HG03469 (cell line): Measurements from ENCODE around the gene F2RL1.
"Not testable (repeated sequence)": the region's sequence is repeated elsewhere in the genome, so short reads cannot be mapped to it uniquely, and the experiment has no call there.

Experiments used
- ATAC-seq: cut with Tn5 transposase; IDR thresholded peaks from one replicate; pipeline ENCODE4 v1.9.1; 2021; ENCODE audit warnings: mild to moderate bottlenecking, moderate library complexity, moderate number of reproducible peaks; ENCODE audit not compliant: unreplicated experiment

Gene F2RL1

DNA sequence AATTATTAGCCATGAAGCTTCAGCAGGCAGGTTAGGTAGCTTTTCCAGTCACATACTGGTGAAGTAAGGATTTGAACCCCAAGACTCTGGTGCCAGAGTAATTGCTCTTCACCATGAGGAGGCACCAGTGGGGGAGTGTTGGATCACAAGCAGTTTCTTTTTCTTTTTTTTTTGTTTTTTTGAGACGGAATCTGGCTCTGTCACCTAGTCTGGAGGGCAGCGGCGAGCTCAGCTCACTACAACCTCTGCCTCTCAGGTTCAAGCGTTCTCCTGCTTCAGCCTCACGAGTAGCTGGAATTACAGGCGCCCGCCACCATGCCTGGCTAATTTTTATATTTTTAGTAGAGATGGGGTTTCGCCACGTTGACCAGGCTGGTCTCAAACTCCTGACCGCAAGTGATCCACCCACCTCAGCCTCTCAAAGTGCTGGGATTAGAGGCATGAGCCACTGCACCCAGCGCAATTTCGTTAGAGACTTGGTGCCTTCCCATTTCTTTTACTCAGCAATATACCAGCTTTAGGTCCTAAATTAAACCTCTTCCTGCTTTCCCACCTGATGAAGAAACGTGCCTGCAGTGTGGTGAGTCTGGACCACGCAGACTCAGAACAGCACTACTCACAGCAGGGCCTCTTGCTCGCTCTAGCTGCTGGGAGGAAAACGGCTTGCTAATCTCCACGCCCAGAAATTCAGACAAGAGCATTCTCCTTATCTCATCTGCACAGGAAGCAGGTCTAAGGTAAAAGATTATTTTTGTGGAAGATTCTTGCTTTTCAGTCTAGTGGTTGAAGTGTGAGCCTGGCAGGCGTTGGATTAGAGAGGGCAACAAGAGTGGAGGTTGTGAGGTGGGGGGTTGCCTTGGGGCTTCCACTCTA, 30.8 kb downstream of the F2RL1 start, which contains the start of gene S100Z:
TSS of gene S100Z (plus strand) at position 596 of the 873 bp plus-strand sequence. CDS start 25,346 bp downstream, outside the sequence.
- no peak for ATAC-seq

DNA sequence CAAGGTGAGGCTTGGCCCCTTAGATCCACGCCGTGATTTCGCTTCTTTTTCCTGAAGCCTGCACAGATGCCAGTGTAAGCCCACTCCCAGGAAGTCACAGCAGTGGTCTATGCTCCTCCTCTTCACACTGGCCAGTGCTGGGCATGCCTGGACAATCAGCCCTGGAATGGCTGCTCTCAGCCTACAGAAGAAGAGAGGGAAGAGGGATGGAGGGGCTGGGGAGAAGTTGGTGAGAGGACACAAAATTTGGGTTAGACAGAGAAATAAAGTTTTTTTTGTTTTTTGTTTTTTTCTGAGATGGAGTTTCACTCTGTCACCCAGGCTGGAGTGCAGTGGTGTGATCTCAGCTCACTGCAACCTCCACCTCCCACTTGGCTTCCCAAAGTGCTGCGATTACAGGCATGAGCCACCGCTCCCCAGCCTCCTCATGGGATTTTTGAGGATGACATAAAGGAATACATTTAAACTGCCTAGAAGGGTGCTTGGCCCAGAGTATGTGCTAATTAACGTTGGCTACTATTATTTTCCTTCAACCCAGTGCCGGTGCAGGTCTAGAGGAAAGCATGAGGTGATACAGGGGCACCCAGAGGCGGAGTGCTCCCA, 31.8 kb downstream of the F2RL1 start:
- no peak for ATAC-seq

DNA sequence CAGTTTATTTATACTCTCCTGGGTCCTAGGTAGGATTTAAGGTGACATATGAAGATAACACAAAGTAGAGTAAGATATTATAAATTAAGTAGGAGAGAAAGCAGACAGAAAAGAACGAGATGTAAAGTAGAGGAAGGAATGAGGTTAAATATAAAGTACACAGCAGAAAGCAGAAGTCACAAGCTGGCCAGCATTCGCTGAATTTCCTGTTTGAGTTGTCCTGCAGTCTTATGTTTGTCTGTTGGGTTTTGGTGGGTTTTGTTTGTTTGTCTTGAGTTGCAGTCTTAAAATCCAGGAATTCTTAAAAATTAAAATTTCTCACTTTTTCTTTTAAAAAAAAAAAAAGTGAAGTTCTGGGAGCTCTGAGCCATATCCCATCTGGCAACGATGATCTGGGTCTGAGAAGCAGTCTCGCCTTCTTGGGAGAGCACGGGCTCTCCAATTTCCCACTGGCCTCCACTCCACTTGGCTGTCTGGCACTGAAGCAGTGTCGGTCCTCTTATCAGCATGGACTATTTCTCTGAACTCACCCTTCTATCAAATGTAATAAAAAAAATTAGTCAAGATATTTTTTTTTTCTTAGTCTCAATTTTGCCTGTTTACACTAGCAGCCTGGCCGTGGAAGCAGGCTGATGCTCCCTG, 33.0 kb downstream of the F2RL1 start:
- no peak for ATAC-seq

- no peak for ATAC-seq
Observed at GRCh38 chr5:76852772-76853171, 33.9 kb downstream of the F2RL1 start.

- ATAC-seq, result not testable (repeated sequence)
Observed at GRCh38 chr5:76853741-76854140, 34.9 kb downstream of the F2RL1 start.

DNA sequence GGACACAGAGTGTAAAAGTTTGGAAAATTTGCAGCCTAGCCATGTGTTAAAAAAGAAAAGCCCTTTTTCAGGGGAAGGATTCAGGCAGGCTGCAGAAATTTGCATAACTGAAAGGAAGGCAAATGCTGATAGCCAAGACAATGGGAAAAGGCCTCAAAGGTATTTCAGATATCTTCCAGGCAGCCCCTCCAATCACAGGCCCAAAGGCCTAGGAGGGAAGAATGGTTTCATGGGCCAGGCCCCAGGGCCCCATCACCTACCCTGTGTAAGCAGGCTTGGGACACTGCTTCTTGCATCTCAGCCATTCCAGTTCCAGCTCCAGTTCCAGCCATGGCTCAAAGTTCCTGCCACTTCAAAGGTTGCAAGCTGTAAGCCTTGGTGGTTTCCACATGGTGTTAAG, 35.8 kb downstream of the F2RL1 start:
- no peak for ATAC-seq

DNA sequence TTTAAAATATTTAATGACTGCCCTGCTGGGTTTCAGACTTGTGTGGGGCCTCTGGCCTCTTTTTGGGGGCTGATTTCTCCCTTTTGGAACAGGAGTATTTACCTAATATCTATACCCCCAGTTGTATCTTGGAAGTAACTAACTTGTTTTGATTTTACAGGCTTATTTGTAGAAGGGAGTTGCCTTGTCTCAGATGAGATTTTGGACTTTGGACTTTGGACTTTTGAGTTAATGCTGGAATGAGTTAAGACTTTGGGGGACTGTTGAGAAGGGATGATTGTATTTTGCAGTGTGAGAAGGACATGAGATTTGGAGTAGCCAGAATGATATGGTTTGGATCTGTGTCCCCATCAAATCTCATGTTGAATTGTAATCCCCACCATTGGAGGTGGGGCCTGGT, 36.7 kb downstream of the F2RL1 start:
- ATAC-seq, result not testable (repeated sequence)

DNA sequence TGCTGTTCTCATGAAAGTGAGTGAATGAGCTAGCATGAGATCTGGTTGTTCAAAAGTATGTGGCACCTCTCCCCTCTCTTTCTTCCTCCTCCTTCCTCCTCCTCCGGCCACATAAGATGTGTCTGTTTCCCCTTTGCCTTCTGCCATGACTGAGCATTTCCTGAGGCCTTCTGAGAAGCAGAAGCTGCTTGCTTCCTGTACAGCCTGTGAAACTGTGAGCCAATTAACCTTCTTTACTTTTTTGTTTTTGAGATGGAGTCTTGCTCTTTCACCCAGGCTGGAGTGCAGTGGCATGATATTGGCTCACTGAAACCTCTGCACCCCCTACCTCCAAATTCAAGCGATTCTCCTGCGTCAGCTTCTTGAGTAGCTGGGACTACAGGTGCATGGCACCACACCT, 37.1 kb downstream of the F2RL1 start:
- ATAC-seq, result no peak

GRCh38 chr5:76856800-76857199, 38.0 kb downstream of the F2RL1 start:
- ATAC-seq, result not testable (repeated sequence)

- no peak for ATAC-seq
Observed at GRCh38 chr5:76859591-76860247, 40.9 kb downstream of the F2RL1 start.

DNA sequence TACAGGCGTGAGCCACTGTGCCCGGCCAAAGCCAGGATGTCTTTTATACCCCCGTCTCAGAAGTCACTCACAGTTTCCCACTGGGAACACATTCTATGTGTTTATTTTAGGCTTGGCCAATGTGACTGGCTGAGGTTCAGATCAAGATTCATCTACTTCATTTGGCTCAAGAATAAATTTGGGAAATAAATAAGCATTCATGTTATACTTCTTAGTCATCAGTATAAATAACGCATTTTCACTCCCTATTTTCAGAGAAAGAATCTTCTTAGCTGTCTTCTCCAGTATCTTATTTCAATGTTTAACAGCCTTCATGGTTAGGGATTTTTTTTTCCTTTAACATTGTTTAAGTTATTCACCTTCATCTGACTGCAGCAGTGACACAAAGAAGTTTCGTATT, 42.8 kb downstream of the F2RL1 start:
- no peak for ATAC-seq

GRCh38 chr5:76863001-76863400, 44.2 kb downstream of the F2RL1 start:
- no peak for ATAC-seq

- no peak for ATAC-seq
Observed at GRCh38 chr5:76866503-76866902, 47.7 kb downstream of the F2RL1 start.

- ATAC-seq, result no peak
Observed at GRCh38 chr5:76867038-76867437, 48.2 kb downstream of the F2RL1 start.

GRCh38 chr5:76867827-76868693, 49.2 kb downstream of the F2RL1 start:
- no peak for ATAC-seq

DNA sequence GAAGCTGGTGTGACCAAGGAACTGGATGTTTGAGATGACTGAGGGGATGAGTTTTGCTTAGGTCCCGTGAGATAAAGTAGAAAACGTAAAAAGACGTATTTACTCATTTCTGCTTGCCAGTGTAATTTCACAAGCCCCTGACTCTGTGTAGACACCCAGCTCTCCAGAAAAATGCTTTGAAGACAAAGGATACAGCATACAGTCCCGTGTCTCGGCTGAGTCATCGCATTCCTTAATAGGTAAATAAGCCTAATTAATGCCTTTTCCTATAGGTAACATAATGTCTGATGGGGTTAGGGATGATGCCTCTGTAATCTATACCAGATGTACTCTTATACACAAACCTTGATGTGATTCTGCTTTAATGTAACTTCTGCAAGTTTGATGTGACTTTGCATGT, 51.2 kb downstream of the F2RL1 start:
- ATAC-seq, result no peak

- no peak for ATAC-seq
Observed at GRCh38 chr5:76874088-76874581, 55.3 kb downstream of the F2RL1 start.
